Pancreas (tissue), 10 donors: ENCODE measurements around the gene LAMC1. TPM values are rescaled to one million over a fixed set of nuclear protein-coding genes. Genes with fewer than 3 reads are reported as not detected.

ENCODE experiments used
- ATAC-seq, 4 donors: fragments of 200-7000 bp; cut with Tn5 transposase; one replicate each; pipeline versions ENCODE4 v1.8.0 to v1.9.1; 2020; ENCODE audit warnings: mild to moderate bottlenecking in 4 of 4, moderate library complexity in 4 of 4
- DNase-seq, 6 donors: peaks; one replicate each; pipeline ENCODE4 v3.0.0-alpha.2; 2020
- FAIRE-seq: peaks from 2 replicates; lab custom pipeline; 2012; peaks lifted over from hg19 to GRCh38; lab: Jason Lieb, UNC
- H3K27ac ChIP-seq, 4 donors: fragments of 200-600 bp; sonication (generic); 1 replicate in 3 of 4; 2 replicates in 1 of 4; pipeline versions ENCODE4 v1.5.0 to v1.8.0; 2020
- H3K27me3 ChIP-seq, 4 donors: fragments of 200-600 bp; one replicate each; pipeline ENCODE4 v1.8.0; 2021
- H3K36me3 ChIP-seq, 3 donors: fragments of 200-600 bp; sonication (generic) in 1 of 3; one replicate each; pipeline versions ENCODE4 v1.5.0 to v1.8.0; 2020 to 2021
- H3K4me1 ChIP-seq, 3 donors: fragments of 200-600 bp; one replicate each; pipeline ENCODE4 v1.8.0; 2021
- H3K4me3 ChIP-seq, 4 donors: fragments of 200-600 bp; sonication (generic) in 2 of 4; one replicate each; pipeline versions ENCODE4 v1.5.0 to v1.8.0; 2020 to 2021
- H3K9me3 ChIP-seq, 4 donors: fragments of 200-600 bp; one replicate each; pipeline ENCODE4 v1.8.0; 2021
- whole genome bisulfite sequencing, 2 donors: extraction: QIAGEN DNeasy Blood & Tissue Kit; methylation state at CpG; one replicate each; pipeline ENCODE4 v1.1.7; 2013; 5-methylcytosine and 5-hydroxymethylcytosine counted together
- intact Hi-C, 3 donors: fragments of 100-400 bp; cut with DNase I; formaldehyde crosslinking; loops; one replicate each; pipeline versions ENCODE4 v1.11.1 to v1.14.2; 2022
- polyA plus RNA-seq, 2 donors: library from polyadenylated mRNA; stranded (reverse); fragments of 200-250 nt; gene quantifications; one replicate each; pipeline ENCODE4 v1.2.3, GENCODE V29; 2013
- total RNA-seq, 6 donors: library from RNA; stranded (reverse); fragmentation: NEBNext Ultra II Directional in 4 of 6; extraction: Animal tissue kit (Norgen Biotek cat#: 25700) in 4 of 6; gene quantifications; one replicate each; pipeline versions ENCODE4 v1.2.1 to v1.2.4, GENCODE V29; 2021 to 2023
- TF ChIP-seq, protein P1 (sequence below), 4 donors: fragments of 200-600 bp; sonication (generic) in 3 of 4; IDR thresholded peaks; one replicate each; pipeline versions ENCODE4 v1.5.0 to v1.8.0; 2021; ENCODE audit warnings: antibody characterized with exemption in 4 of 4
- donor health status: healthy with polysubstance abuse.
- donor health status: DM: no; HTN: no; CAD: no; lungs with moderate emphysema.
- donor health status: DM: no; HTN: no; CAD: no.
- donor health status: control.
- donor health status: control.
- donor health status: Bipolar disorder and iron deficiency.
- donor health status: DM: yes; HTN: yes; CAD: no.
- donor health status: DM: no; HTN: no; CAD: no.
- donor health status: DM: no; HTN: no; CAD: no.
- donor health status: DM: yes; HTN: yes; CAD: no.

The LAMC1 gene
- total and polyA plus RNA-seq, 8 donors: 11.2 to 50.1 (median 29.4) TPM

DNA sequence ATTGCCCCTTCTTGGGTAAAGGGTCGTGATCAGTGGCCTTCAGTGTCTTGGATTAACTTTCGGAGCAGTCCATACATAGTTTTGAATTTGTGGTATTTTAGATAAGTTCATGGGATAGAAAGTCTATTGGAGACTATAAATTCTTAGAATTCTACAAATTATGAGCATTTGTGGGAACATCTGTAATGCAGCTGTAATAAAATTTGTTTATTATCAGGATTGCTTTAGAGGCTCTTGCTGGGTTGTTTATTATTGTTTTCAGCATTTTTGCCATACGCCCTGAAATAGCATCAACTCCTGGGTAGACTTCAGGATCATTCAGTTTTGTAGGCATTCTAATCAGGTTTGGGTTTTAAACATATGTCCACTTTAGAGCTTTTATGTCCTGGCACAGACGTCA, 16.1 kb downstream of the LAMC1 start:
- Histone ChIP-seq H3K36me3 (no peaks in the 10 kb centered on the region), H3K4me3 (no peak overlapping the region), H3K27ac (no peak overlapping the region), H3K4me1 (peaks cover 0 to 15% (median under 1%) of the 10 kb centered on the region in 3 donors), H3K9me3 (no peaks in the 10 kb centered on the region), H3K27me3 (no peaks in the 10 kb centered on the region)
- WGBS, 2 donors: 87 to 89% methylated on average over 4 of the region's 4 CpGs
- TF ChIP-seq, protein P1, sequence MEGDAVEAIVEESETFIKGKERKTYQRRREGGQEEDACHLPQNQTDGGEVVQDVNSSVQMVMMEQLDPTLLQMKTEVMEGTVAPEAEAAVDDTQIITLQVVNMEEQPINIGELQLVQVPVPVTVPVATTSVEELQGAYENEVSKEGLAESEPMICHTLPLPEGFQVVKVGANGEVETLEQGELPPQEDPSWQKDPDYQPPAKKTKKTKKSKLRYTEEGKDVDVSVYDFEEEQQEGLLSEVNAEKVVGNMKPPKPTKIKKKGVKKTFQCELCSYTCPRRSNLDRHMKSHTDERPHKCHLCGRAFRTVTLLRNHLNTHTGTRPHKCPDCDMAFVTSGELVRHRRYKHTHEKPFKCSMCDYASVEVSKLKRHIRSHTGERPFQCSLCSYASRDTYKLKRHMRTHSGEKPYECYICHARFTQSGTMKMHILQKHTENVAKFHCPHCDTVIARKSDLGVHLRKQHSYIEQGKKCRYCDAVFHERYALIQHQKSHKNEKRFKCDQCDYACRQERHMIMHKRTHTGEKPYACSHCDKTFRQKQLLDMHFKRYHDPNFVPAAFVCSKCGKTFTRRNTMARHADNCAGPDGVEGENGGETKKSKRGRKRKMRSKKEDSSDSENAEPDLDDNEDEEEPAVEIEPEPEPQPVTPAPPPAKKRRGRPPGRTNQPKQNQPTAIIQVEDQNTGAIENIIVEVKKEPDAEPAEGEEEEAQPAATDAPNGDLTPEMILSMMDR (IDR thresholded peaks at IDR 0.05): no peak
- DNase-seq (no peak), FAIRE-seq (no peak), ATAC-seq (no peak)
- intact Hi-C loops: no loop called here

DNA sequence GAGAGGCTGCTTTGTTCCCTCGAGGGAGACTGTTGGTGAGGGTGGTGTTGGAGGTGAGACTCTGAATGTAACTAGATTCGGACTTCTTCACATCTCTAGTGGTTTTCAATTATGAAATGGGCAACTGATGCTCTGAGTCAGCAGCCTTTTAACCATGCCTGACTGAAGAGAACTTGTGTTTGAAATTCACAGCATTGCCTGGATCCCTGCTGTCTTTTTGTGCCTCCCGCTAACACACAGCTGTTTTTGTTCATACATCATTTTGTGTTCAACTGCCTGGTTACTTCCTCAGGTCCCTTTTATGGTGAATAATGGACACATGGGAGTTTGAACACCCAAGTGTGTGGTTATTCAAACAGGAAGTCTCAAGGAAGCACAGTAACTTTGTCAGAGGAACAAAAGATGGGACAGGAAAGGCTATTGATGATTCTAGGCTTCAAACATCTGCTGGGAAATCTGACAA, 16.8 kb downstream of the LAMC1 start:
- intact Hi-C loops: no loop called here
- Histone ChIP-seq H3K36me3 (no peaks in the 10 kb centered on the region), H3K9me3 (no peaks in the 10 kb centered on the region), H3K27ac (no peak overlapping the region), H3K27me3 (no peaks in the 10 kb centered on the region), H3K4me1 (peaks cover under 1 to 22% (median 7%) of the 10 kb centered on the region in 3 donors), H3K4me3 (no peak overlapping the region)
- 69 to 71% methylated on average over 3 of the region's 3 CpGs for WGBS, 2 donors
- ATAC-seq (peak in 1 of 4 donors; percentile 55), DNase-seq (no peak), FAIRE-seq (no peak)
- TF ChIP-seq, protein P1 (IDR thresholded peaks at IDR 0.05): no peak

DNA sequence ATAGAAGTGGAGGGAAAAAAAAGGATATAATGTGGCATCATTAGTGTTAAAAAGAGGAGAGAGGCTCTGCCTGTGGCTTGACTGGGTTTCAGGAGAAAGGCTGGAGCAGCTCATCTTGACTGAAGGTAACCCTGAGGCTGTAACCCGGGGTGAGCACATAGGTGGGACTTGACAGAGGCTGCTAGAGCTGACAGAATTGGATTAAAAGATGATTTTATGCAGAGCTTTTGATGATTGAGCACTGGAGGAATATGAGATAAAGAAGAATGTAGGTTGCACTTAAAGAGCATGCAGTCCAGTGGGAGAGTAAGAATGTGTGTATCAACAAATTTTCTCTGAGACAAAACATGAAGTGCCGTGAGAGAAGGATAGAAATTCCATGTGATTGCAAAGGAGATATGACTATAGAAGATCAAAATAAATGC, 17.3 kb downstream of the LAMC1 start:
- FAIRE-seq (no peak), ATAC-seq (no peak), DNase-seq (no peak)
- no peaks in the 10 kb centered on the region for H3K27me3 ChIP-seq
- H3K9me3 ChIP-seq: no peaks in the 10 kb centered on the region
- TF ChIP-seq, protein P1 (IDR thresholded peaks at IDR 0.05): no peak
- H3K4me1 ChIP-seq: peaks cover 4 to 23% (median 12%) of the 10 kb centered on the region in 3 donors
- H3K4me3 ChIP-seq: no peak overlapping the region
- H3K36me3 ChIP-seq: no peaks in the 10 kb centered on the region
- 68 to 78% methylated on average over 2 of the region's 2 CpGs for WGBS, 2 donors
- intact Hi-C loops: no loop called here
- no peak overlapping the region for H3K27ac ChIP-seq

DNA sequence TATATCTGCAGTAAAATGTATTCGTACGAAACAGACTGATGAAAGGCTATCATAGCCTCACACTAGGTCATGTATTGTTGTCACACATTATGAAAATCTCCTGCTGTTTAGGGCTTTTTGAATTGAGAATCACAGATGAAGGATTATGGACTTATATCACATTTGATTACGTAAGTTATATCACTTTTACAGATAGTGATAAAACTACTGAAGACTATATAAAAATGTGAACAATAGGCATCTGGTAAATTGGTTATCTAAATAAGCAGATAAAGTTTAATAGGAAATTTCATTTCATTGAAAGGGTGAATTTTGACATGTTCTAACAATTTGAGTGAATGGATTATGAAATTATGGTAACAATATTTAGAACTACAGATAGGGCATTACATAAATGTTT, 20.0 kb downstream of the LAMC1 start:
- Histone ChIP-seq H3K27ac (no peak overlapping the region), H3K4me3 (no peak overlapping the region), H3K36me3 (no peaks in the 10 kb centered on the region), H3K27me3 (no peaks in the 10 kb centered on the region), H3K9me3 (no peaks in the 10 kb centered on the region), H3K4me1 (peaks cover 4 to 27% (median 13%) of the 10 kb centered on the region in 3 donors)
- TF ChIP-seq, protein P1 (IDR thresholded peaks at IDR 0.05): no peak
- WGBS, 2 donors: 63 to 77% methylated on average over 3 of the region's 3 CpGs
- no peak for FAIRE-seq
- DNase-seq: no peak
- intact Hi-C loops: no loop called here
- no peak for ATAC-seq
